Activated T-cell treated with anti-CD3 and anti-CD28 coated beads for 24 hours (primary cell): ENCODE results near the gene TGFBR3.
"Not testable (repeated sequence)": the region's sequence is repeated elsewhere in the genome, so short reads cannot be mapped to it uniquely, and the experiment has no call there.

Experiments used
- DNase-seq: peaks from one replicate; pipeline ENCODE4 v3.0.0-alpha.2; 2020; ENCODE audit warnings: low read depth

Gene TGFBR3

GRCh38 chr1:91883470-91883869, 2.5 kb downstream of the TGFBR3 start:
- no peak for DNase-seq

GRCh38 chr1:91881280-91881679, 4.7 kb downstream of the TGFBR3 start:
- no peak for DNase-seq

- no peak for DNase-seq
Observed at GRCh38 chr1:91879733-91880132, 6.2 kb downstream of the TGFBR3 start.

GRCh38 chr1:91877574-91878208, 8.3 kb downstream of the TGFBR3 start:
- no peak for DNase-seq

GRCh38 chr1:91876781-91877573, 9.0 kb downstream of the TGFBR3 start:
- no peak for DNase-seq

- DNase-seq: no peak
Observed at GRCh38 chr1:91876040-91876470, 9.9 kb downstream of the TGFBR3 start.

GRCh38 chr1:91874167-91874566, 11.8 kb downstream of the TGFBR3 start:
- DNase-seq: no peak

GRCh38 chr1:91872559-91873081, 13.3 kb downstream of the TGFBR3 start:
- no peak for DNase-seq

GRCh38 chr1:91872000-91872399, 14.0 kb downstream of the TGFBR3 start:
- no peak for DNase-seq

- DNase-seq: no peak
Observed at GRCh38 chr1:91870322-91870721, 15.6 kb downstream of the TGFBR3 start.

GRCh38 chr1:91866425-91866824, 19.5 kb downstream of the TGFBR3 start:
- DNase-seq: no peak

- DNase-seq: no peak
Observed at GRCh38 chr1:91864017-91864700, 21.8 kb downstream of the TGFBR3 start.

GRCh38 chr1:91863498-91863897, 22.5 kb downstream of the TGFBR3 start:
- no peak for DNase-seq

GRCh38 chr1:91862120-91862519, 23.8 kb downstream of the TGFBR3 start:
- no peak for DNase-seq

GRCh38 chr1:91857557-91858239, 28.3 kb downstream of the TGFBR3 start:
- no peak for DNase-seq

- no peak for DNase-seq
Observed at GRCh38 chr1:91856996-91857395, 29.0 kb downstream of the TGFBR3 start.

- no peak for DNase-seq
Observed at GRCh38 chr1:91854852-91855534, 31.0 kb downstream of the TGFBR3 start.

GRCh38 chr1:91853397-91853796, 32.6 kb downstream of the TGFBR3 start:
- no peak for DNase-seq

GRCh38 chr1:91852011-91852410, 33.9 kb downstream of the TGFBR3 start:
- not testable (repeated sequence) for DNase-seq

GRCh38 chr1:91851130-91852010, 34.6 kb downstream of the TGFBR3 start:
- no peak for DNase-seq

- no peak for DNase-seq
Observed at GRCh38 chr1:91850708-91851107, 35.2 kb downstream of the TGFBR3 start.
